Measurements from ENCODE around the gene AFAP1.

The AFAP1 gene

DNA sequence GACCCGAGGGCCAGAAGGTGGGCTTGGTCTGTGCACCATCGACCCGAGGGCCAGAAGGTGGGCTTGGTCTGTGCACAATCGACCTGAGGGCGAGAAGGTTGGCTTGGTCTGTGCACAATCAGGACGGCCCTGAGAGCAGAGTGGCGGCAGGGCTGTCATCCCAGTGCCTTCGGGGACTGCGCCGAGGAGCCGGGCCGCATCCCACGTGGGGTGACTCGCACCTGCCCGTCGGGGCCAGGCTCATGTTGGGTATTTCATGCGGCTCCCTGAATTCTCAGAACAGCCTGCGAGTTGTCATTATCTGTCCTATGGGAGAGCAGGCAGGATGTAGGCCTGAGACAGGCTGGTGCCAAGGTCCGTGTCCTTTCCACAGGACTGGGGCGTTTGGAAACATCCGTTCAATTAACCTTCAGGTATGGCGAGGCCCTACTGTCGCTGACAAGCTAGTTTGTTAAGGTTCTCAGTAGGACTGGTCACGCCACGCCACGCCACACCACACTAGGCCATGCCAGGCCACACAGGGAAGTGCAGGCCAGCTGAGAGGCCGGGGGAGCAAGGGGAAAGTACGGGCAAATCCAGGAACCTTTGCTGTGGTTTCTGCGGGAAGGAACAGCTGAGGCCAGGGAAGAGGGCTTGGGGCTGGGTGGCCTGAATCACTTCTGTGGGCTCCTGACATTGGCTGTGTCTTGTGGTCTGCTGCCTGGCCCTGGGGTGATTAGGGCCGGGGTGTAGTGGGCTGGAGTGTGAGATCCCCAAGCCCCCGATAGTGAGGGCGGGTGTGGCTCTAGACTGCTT is 182.9 kb downstream of the AFAP1 start:
- peaks cover 4% of the 10 kb centered on the region for H3K36me3 ChIP-seq (ENCODE audit: control insufficient read depth, insufficient read depth, low read length)
- H3K9ac ChIP-seq (ENCODE audit: low read length): no peak overlapping the region
- no peaks in the 10 kb centered on the region for H3K9me3 ChIP-seq (ENCODE audit: control insufficient read depth, low read length)
- H3K4me3 ChIP-seq (ENCODE audit: low read length): no peak overlapping the region
- H3K27me3 ChIP-seq (ENCODE audit: control insufficient read depth, insufficient read depth, low read length): no peaks in the 10 kb centered on the region
- H3K4me1 ChIP-seq (ENCODE audit: control insufficient read depth, insufficient read depth, low read length): no peaks in the 10 kb centered on the region

- Histone ChIP-seq H3K9me3 (ENCODE audit: control insufficient read depth, low read length) (no peaks in the 10 kb centered on the region), H3K36me3 (ENCODE audit: control insufficient read depth, insufficient read depth, low read length) (no peaks in the 10 kb centered on the region), H3K9ac (ENCODE audit: low read length) (no peak overlapping the region), H3K27me3 (ENCODE audit: control insufficient read depth, insufficient read depth, low read length) (no peaks in the 10 kb centered on the region), H3K4me3 (ENCODE audit: low read length) (no peak overlapping the region), H3K4me1 (ENCODE audit: control insufficient read depth, insufficient read depth, low read length) (no peaks in the 10 kb centered on the region)
Observed at GRCh38 chr4:7756071-7756470, 183.6 kb downstream of the AFAP1 start.

DNA sequence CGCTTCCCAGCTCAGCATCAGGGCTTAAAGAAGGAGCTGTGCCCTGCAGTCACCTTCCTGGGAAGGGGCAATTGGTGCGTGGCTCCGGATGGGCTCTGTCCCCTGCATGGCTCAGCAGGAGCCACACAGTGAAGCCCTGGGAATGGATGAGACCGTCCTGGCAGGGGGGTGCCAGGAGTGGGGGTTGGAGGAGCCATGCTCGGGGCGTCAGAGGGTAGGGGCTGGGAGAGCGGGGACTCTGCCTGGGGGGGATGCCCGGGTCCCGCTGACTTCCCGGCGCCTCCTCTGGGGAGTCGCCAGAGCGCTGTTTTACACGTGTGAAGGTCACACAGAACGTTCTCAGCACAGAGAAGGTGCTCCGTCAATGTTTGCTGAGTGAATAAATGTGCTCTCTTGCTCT is 184.1 kb downstream of the AFAP1 start:
- no peaks in the 10 kb centered on the region for H3K27me3 ChIP-seq (ENCODE audit: control insufficient read depth, insufficient read depth, low read length)
- H3K36me3 ChIP-seq (ENCODE audit: control insufficient read depth, insufficient read depth, low read length): no peaks in the 10 kb centered on the region
- H3K9me3 ChIP-seq (ENCODE audit: control insufficient read depth, low read length): no peaks in the 10 kb centered on the region
- H3K4me1 ChIP-seq (ENCODE audit: control insufficient read depth, insufficient read depth, low read length): no peaks in the 10 kb centered on the region
- H3K4me3 ChIP-seq (ENCODE audit: low read length): no peak overlapping the region
- H3K9ac ChIP-seq (ENCODE audit: low read length): no peak overlapping the region

- Histone ChIP-seq H3K4me1 (ENCODE audit: control insufficient read depth, insufficient read depth, low read length) (peaks cover 2% of the 10 kb centered on the region), H3K9me3 (ENCODE audit: control insufficient read depth, low read length) (no peaks in the 10 kb centered on the region), H3K4me3 (ENCODE audit: low read length) (no peak overlapping the region)
Observed at GRCh38 chr4:7754565-7755262, 184.9 kb downstream of the AFAP1 start.

DNA sequence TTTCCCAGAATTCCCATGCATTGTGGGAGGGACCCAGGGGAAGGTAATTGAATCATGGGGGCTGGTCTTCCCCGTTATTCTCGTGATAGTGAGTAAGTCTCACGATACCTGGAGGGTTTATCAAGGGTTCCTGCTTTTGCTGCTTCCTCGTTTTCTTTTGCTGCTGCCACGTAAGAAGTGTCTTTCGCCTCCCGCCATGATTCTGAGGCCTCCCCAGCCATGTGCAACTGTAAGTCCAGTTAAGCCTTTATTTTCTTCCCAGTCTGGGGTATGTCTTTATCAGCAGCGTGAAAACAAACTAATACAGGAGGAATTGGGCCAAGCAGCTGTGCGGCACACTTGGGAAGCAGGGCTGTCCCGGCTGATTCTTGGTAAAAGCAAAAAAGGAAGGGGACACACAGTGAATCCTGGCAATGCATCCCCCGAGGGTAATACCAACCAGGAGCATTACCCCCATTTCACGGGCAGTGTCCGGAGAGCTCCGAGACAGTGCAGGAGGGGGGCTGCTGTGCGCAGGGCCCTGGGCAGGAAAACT is 185.7 kb downstream of the AFAP1 start:
- Histone ChIP-seq H3K27me3 (ENCODE audit: control insufficient read depth, insufficient read depth, low read length) (no peaks in the 10 kb centered on the region), H3K9me3 (ENCODE audit: control insufficient read depth, low read length) (no peaks in the 10 kb centered on the region), H3K9ac (ENCODE audit: low read length) (no peak overlapping the region), H3K36me3 (ENCODE audit: control insufficient read depth, insufficient read depth, low read length) (no peaks in the 10 kb centered on the region), H3K4me1 (ENCODE audit: control insufficient read depth, insufficient read depth, low read length) (peaks cover 4% of the 10 kb centered on the region), H3K4me3 (ENCODE audit: low read length) (no peak overlapping the region)

More at GRCh38 chr4:7754565-7755262, 184.9 kb downstream of the AFAP1 start:
- no peaks in the 10 kb centered on the region for H3K36me3 ChIP-seq (ENCODE audit: control insufficient read depth, insufficient read depth, low read length)
- no peaks in the 10 kb centered on the region for H3K27me3 ChIP-seq (ENCODE audit: control insufficient read depth, insufficient read depth, low read length)
- H3K9ac ChIP-seq (ENCODE audit: low read length): no peak overlapping the region

DNA sequence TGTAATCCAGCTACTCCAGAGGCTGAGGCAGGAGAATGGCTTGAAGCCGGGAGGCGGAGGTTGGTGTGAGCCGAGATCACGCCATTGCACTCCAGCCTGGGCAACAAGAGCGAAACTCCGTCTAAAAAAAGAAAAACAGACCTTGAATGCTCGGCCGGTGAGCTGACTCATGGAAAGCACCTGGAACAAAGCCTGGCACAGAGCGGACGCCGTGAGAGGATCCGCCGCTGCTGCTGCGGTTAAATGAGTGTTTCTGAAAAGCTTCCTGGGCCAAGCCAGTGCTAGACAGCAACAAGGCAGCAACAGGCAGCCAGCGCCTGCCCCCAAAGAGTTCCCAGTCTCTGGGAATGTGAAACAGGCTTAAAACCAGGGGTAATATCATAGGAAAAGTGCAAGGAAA is 186.4 kb downstream of the AFAP1 start:
- H3K4me3 ChIP-seq (ENCODE audit: low read length): no peak overlapping the region
- H3K9ac ChIP-seq (ENCODE audit: low read length): no peak overlapping the region
- H3K36me3 ChIP-seq (ENCODE audit: control insufficient read depth, insufficient read depth, low read length): no peaks in the 10 kb centered on the region
- H3K9me3 ChIP-seq (ENCODE audit: control insufficient read depth, low read length): no peaks in the 10 kb centered on the region
- H3K4me1 ChIP-seq (ENCODE audit: control insufficient read depth, insufficient read depth, low read length): peaks cover 4% of the 10 kb centered on the region
- no peaks in the 10 kb centered on the region for H3K27me3 ChIP-seq (ENCODE audit: control insufficient read depth, insufficient read depth, low read length)

DNA sequence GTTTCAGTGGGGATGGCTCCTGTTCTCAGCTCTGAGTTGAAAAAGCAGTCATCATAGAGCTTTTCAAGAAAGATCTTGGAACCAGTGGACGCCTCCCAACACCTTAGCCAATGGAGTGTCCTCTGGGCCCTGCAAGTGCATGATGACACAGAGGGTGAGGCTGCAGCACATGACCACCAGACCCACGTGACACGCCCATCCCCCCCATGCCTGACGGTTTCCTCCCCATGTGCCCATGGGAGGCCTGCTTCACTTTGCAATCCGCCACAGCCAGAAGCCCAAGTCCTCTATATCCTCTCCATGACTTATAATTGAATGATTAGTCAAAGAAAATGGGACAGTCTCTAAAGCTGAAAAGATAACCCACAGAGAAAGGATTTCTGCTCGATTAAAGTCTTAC is 187.0 kb downstream of the AFAP1 start:
- no peaks in the 10 kb centered on the region for H3K9me3 ChIP-seq (ENCODE audit: control insufficient read depth, low read length)
- H3K4me3 ChIP-seq (ENCODE audit: low read length): no peak overlapping the region
- H3K27me3 ChIP-seq (ENCODE audit: control insufficient read depth, insufficient read depth, low read length): no peaks in the 10 kb centered on the region
- no peaks in the 10 kb centered on the region for H3K36me3 ChIP-seq (ENCODE audit: control insufficient read depth, insufficient read depth, low read length)
- peaks cover 4% of the 10 kb centered on the region for H3K4me1 ChIP-seq (ENCODE audit: control insufficient read depth, insufficient read depth, low read length)
- H3K9ac ChIP-seq (ENCODE audit: low read length): no peak overlapping the region

GRCh38 chr4:7750972-7751371 is 188.7 kb downstream of the AFAP1 start:
- Histone ChIP-seq H3K9ac (ENCODE audit: low read length) (no peak overlapping the region), H3K4me3 (ENCODE audit: low read length) (no peak overlapping the region), H3K9me3 (ENCODE audit: control insufficient read depth, low read length) (no peaks in the 10 kb centered on the region), H3K27me3 (ENCODE audit: control insufficient read depth, insufficient read depth, low read length) (no peaks in the 10 kb centered on the region), H3K4me1 (ENCODE audit: control insufficient read depth, insufficient read depth, low read length) (peaks cover 4% of the 10 kb centered on the region), H3K36me3 (ENCODE audit: control insufficient read depth, insufficient read depth, low read length) (no peaks in the 10 kb centered on the region)

DNA sequence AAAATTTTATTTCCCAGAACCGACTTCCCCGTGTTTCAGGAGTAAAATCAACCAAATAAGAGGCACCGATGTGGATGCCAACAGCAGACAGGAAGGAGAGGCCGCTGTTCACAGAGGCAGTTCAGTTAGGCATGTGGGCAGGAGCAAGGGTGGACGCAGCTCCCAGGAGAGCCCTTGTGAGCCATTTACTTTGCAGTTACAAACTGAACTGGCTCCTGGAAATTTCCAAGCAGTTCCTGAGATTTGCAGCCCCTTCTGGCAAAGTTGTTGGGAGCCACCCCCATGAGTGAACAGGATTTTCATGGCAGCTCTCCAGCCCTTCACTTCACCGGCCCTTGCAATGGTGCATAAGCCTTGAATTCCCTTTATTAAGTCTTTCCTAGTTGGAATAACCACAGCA is 189.1 kb downstream of the AFAP1 start:
- H3K9ac ChIP-seq (ENCODE audit: low read length): no peak overlapping the region

GRCh38 chr4:7747566-7747965 is 192.1 kb downstream of the AFAP1 start:
- Histone ChIP-seq H3K9ac (ENCODE audit: low read length) (no peak overlapping the region), H3K4me3 (ENCODE audit: low read length) (no peak overlapping the region)

More for the DNA sequence above, 189.1 kb downstream of the AFAP1 start:
- no peaks in the 10 kb centered on the region for H3K36me3 ChIP-seq (ENCODE audit: control insufficient read depth, insufficient read depth, low read length)
- H3K4me1 ChIP-seq (ENCODE audit: control insufficient read depth, insufficient read depth, low read length): peaks cover 4% of the 10 kb centered on the region
- no peaks in the 10 kb centered on the region for H3K9me3 ChIP-seq (ENCODE audit: control insufficient read depth, low read length)
- no peaks in the 10 kb centered on the region for H3K27me3 ChIP-seq (ENCODE audit: control insufficient read depth, insufficient read depth, low read length)
- H3K4me3 ChIP-seq (ENCODE audit: low read length): no peak overlapping the region

GRCh38 chr4:7747062-7747385 is 192.6 kb downstream of the AFAP1 start:
- Histone ChIP-seq H3K9me3 (ENCODE audit: control insufficient read depth, low read length) (no peaks in the 10 kb centered on the region), H3K27me3 (ENCODE audit: control insufficient read depth, insufficient read depth, low read length) (no peaks in the 10 kb centered on the region), H3K9ac (ENCODE audit: low read length) (no peak overlapping the region), H3K4me3 (ENCODE audit: low read length) (no peak overlapping the region), H3K36me3 (ENCODE audit: control insufficient read depth, insufficient read depth, low read length) (no peaks in the 10 kb centered on the region), H3K4me1 (ENCODE audit: control insufficient read depth, insufficient read depth, low read length) (peaks cover 4% of the 10 kb centered on the region)

More at GRCh38 chr4:7747566-7747965, 192.1 kb downstream of the AFAP1 start:
- no peaks in the 10 kb centered on the region for H3K36me3 ChIP-seq (ENCODE audit: control insufficient read depth, insufficient read depth, low read length)
- H3K4me1 ChIP-seq (ENCODE audit: control insufficient read depth, insufficient read depth, low read length): peaks cover 4% of the 10 kb centered on the region
- H3K27me3 ChIP-seq (ENCODE audit: control insufficient read depth, insufficient read depth, low read length): no peaks in the 10 kb centered on the region
- H3K9me3 ChIP-seq (ENCODE audit: control insufficient read depth, low read length): no peaks in the 10 kb centered on the region

DNA sequence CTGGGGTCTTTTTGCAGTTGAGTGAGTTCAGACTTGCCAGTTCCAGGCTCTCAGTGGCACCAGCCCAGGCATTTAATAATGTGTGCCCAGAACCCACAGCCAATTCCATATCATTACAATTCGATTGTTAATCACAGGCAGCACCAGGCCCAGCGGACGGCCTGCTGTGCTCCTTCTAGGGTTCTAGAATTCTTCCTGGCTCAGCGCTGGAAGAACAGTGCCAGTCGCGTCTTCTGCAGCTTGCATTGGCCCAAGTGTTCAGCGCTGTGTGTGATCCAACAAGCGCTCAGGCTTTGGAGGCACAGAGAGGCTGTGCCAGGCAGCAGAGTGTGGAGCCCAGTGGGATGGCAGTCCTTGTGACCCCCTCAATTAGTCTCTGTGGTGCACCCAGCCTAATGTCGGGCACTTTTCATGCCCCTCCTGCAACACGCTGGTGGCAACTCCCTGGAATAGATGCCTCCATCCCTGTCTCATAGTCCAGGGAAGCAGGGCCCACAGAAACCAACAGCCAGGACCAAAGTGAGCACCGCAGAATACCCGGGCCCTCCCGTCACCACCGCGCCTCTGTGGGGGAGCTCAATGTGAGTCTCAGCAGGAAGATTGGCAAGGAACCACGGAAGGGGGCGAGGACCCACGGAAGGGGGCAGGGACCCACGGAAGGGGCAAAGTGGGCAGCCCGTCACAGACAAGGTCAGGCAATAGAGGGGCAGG is 193.2 kb downstream of the AFAP1 start:
- Histone ChIP-seq H3K9me3 (ENCODE audit: control insufficient read depth, low read length) (no peaks in the 10 kb centered on the region), H3K36me3 (ENCODE audit: control insufficient read depth, insufficient read depth, low read length) (no peaks in the 10 kb centered on the region), H3K27me3 (ENCODE audit: control insufficient read depth, insufficient read depth, low read length) (no peaks in the 10 kb centered on the region), H3K4me3 (ENCODE audit: low read length) (no peak overlapping the region), H3K9ac (ENCODE audit: low read length) (no peak overlapping the region), H3K4me1 (ENCODE audit: control insufficient read depth, insufficient read depth, low read length) (peaks cover 4% of the 10 kb centered on the region)

Data from mucosa of stomach (tissue), 1 donor.